ENCODE results near the gene SLC17A8. TPM values are rescaled to one million over a fixed set of nuclear protein-coding genes. Genes with fewer than 3 reads are reported as not detected.

Gene SLC17A8
- polyA plus RNA-seq, 1 of the 3 experiments (the other 2 are of a cell fraction): not detected

DNA sequence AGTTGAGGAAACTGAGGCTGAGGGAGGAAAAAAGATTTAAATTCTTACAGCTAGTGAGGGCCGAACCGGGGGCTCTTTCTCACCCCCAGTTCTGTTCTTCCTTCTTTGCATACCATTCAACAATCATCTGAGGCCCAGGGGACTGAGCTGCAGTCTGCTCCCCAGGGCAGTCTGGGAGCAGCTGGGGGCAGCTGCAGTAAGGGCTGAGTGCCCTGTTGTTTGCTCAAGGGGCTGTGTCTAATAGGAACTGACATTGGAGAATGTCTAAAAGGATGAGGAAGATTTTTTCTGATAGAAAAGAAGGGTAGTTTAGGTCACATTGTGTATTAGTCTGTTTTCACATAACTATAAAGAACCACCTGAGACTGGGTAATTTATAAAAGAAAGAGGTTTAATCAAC lies 42.2 kb downstream of the SLC17A8 start:
- CTCF ChIA-PET: interaction anchor here (0.8 kb wide), 1 partner anchor 155 kb away, joined by 5 read pairs; no protein-coding TSS in a partner anchor

More for the DNA sequence above, 42.2 kb downstream of the SLC17A8 start:
- no peak overlapping the region for H3K4me2 ChIP-seq
- H2AFZ ChIP-seq (ENCODE audit: low read depth): no peak overlapping the region
- H3K27me3 ChIP-seq (ENCODE audit: insufficient read depth): no peaks in the 10 kb centered on the region
- no peaks in the 10 kb centered on the region for H4K20me1 ChIP-seq (ENCODE audit: insufficient read depth)
- no peaks in the 10 kb centered on the region for H3K9me2 ChIP-seq
- no peaks in the 10 kb centered on the region for H3K79me2 ChIP-seq (ENCODE audit: insufficient read depth)
- H3K27ac ChIP-seq (ENCODE audit: low read depth in 2 of 2, low read length in 1 of 2): peak overlapping the region in 1 of 2 experiments; percentile 25; a peak in 1 of 4 replicates
- no peak for DNase-seq
- no peaks in the 10 kb centered on the region for H3K36me3 ChIP-seq (replicated peaks in 1 of 2; ENCODE audit: control insufficient read depth in 1 of 2, insufficient read depth in 2 of 2, low read length in 1 of 2)
- no peak overlapping the region for H3K9ac ChIP-seq
- 53% methylated on average over 2 of the region's 2 CpGs for WGBS (ENCODE audit: low lambda C conversion rate)
- H3K4me1 ChIP-seq (ENCODE audit: control insufficient read depth in 1 of 2, insufficient read depth in 2 of 2, low read depth in 1 of 2, low read length in 1 of 2): peaks cover 0 to 6% of the 10 kb centered on the region in 2 experiments; a peak in 1 of 4 replicates
- H3K9me3 ChIP-seq: no peaks in the 10 kb centered on the region
- POLR2A ChIA-PET: no interaction called here
- no peaks in the 10 kb centered on the region for H3F3A ChIP-seq (replicated peaks; ENCODE audit: insufficient read depth)
- no peak overlapping the region for H3K4me3 ChIP-seq (ENCODE audit: low read depth in 2 of 2, low read length in 1 of 2)
- TF ChIP-seq MEF2A (IDR thresholded peaks at IDR 0.05; ENCODE audit: borderline replicate concordance, low read depth) (no peak), RXRA (IDR thresholded peaks at IDR 0.05; ENCODE audit: borderline replicate concordance, low read depth) (no peak), RCOR1 (IDR thresholded peaks at IDR 0.05; ENCODE audit: low read length) (no peak), FOXJ3 (CRISPR knock-in tag; IDR thresholded peaks at IDR 0.05) (no peak), ELF1 (IDR thresholded peaks at IDR 0.05) (no peak), RAD21 (IDR thresholded peaks at IDR 0.05; ENCODE audit: low read length) (no peak), FOXM1 (IDR thresholded peaks at IDR 0.05; ENCODE audit: low read depth) (no peak), GATA2 (CRISPR knock-in tag; IDR thresholded peaks at IDR 0.05) (no peak), JUND (IDR thresholded peaks at IDR 0.05) (0 out of 2 replicates have a peak, but pooled peaks have one; percentile 6), TEAD4 (IDR thresholded peaks at IDR 0.05; ENCODE audit: borderline replicate concordance, insufficient read depth) (no peak), MAX (IDR thresholded peaks at IDR 0.05; ENCODE audit: low read depth) (no peak), USF2 (IDR thresholded peaks at IDR 0.05; ENCODE audit: borderline replicate concordance, low read depth, low read length) (no peak), CHD2 (IDR thresholded peaks at IDR 0.05; ENCODE audit: low read length, partially characterized antibody) (no peak), TCF12 (IDR thresholded peaks at IDR 0.05) (peak; percentile 69; the same call in 1 of the 2 replicates), FOSL2 (IDR thresholded peaks at IDR 0.05; ENCODE audit: borderline replicate concordance, low read depth) (no peak), MXI1 (IDR thresholded peaks at IDR 0.05; ENCODE audit: low read depth, low read length) (no peak), POLR2AphosphoS5 (IDR thresholded peaks at IDR 0.05; ENCODE audit: low read depth, low read length) (no peak), IRF3 (IDR thresholded peaks at IDR 0.05; ENCODE audit: low read depth, low read length) (no peak), NRF1 (IDR thresholded peaks at IDR 0.05; ENCODE audit: low read depth, low read length) (no peak), SIN3A (IDR thresholded peaks at IDR 0.05; ENCODE audit: borderline replicate concordance, low read depth, low read length) (no peak), TAF1 (IDR thresholded peaks at IDR 0.05; ENCODE audit: borderline replicate concordance, low read depth, low read length) (no peak)
- TF ChIP-seq, protein P1, sequence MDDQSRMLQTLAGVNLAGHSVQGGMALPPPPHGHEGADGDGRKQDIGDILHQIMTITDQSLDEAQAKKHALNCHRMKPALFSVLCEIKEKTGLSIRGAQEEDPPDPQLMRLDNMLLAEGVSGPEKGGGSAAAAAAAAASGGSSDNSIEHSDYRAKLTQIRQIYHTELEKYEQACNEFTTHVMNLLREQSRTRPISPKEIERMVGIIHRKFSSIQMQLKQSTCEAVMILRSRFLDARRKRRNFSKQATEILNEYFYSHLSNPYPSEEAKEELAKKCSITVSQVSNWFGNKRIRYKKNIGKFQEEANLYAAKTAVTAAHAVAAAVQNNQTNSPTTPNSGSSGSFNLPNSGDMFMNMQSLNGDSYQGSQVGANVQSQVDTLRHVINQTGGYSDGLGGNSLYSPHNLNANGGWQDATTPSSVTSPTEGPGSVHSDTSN (IDR thresholded peaks at IDR 0.05): peak; percentile 57; the same call in 1 of the 2 replicates
- TF ChIP-seq, protein P2, sequence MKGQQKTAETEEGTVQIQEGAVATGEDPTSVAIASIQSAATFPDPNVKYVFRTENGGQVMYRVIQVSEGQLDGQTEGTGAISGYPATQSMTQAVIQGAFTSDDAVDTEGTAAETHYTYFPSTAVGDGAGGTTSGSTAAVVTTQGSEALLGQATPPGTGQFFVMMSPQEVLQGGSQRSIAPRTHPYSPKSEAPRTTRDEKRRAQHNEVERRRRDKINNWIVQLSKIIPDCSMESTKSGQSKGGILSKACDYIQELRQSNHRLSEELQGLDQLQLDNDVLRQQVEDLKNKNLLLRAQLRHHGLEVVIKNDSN (IDR thresholded peaks at IDR 0.05; ENCODE audit: borderline replicate concordance, low read depth): no peak
- TF ChIP-seq, protein P3, sequence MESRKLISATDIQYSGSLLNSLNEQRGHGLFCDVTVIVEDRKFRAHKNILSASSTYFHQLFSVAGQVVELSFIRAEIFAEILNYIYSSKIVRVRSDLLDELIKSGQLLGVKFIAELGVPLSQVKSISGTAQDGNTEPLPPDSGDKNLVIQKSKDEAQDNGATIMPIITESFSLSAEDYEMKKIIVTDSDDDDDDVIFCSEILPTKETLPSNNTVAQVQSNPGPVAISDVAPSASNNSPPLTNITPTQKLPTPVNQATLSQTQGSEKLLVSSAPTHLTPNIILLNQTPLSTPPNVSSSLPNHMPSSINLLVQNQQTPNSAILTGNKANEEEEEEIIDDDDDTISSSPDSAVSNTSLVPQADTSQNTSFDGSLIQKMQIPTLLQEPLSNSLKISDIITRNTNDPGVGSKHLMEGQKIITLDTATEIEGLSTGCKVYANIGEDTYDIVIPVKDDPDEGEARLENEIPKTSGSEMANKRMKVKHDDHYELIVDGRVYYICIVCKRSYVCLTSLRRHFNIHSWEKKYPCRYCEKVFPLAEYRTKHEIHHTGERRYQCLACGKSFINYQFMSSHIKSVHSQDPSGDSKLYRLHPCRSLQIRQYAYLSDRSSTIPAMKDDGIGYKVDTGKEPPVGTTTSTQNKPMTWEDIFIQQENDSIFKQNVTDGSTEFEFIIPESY (IDR thresholded peaks at IDR 0.05; ENCODE audit: borderline replicate concordance, low read depth): no peak
